GM12864 (cell line): ENCODE results near the gene PDXDC1.
A peak's percentile ranks its signal among the peaks of the same experiment; 100 is the strongest.
"Not testable (repeated sequence)": the region's sequence is repeated elsewhere in the genome, so short reads cannot be mapped to it uniquely, and the experiment has no call there.

Experiments used
- DNase-seq: peaks from one replicate; pipeline ENCODE4 v3.0.0-alpha.2; 2011; ENCODE audit warnings: low read depth
- H3K4me3 ChIP-seq: 2 replicates; pipeline ENCODE4 v1.5.1; 2011; ENCODE audit warnings: mild to moderate bottlenecking, low read depth, low read length, control low read depth
- TF ChIP-seq, protein P1 (sequence below): IDR thresholded peaks from 2 replicates; pipeline ENCODE4 v1.5.1; 2011; ENCODE audit warnings: low read depth, mild to moderate bottlenecking, moderate library complexity, low read length, control low read depth, inconsistent platforms; ENCODE audit errors: missing control alignments

The PDXDC1 gene

GRCh38 chr16:15049581-15050180, 74.9 kb downstream of the PDXDC1 start:
- TF ChIP-seq, protein P1, sequence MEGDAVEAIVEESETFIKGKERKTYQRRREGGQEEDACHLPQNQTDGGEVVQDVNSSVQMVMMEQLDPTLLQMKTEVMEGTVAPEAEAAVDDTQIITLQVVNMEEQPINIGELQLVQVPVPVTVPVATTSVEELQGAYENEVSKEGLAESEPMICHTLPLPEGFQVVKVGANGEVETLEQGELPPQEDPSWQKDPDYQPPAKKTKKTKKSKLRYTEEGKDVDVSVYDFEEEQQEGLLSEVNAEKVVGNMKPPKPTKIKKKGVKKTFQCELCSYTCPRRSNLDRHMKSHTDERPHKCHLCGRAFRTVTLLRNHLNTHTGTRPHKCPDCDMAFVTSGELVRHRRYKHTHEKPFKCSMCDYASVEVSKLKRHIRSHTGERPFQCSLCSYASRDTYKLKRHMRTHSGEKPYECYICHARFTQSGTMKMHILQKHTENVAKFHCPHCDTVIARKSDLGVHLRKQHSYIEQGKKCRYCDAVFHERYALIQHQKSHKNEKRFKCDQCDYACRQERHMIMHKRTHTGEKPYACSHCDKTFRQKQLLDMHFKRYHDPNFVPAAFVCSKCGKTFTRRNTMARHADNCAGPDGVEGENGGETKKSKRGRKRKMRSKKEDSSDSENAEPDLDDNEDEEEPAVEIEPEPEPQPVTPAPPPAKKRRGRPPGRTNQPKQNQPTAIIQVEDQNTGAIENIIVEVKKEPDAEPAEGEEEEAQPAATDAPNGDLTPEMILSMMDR, result no peak
- no peak for DNase-seq
- no peak overlapping the region for H3K4me3 ChIP-seq

DNA sequence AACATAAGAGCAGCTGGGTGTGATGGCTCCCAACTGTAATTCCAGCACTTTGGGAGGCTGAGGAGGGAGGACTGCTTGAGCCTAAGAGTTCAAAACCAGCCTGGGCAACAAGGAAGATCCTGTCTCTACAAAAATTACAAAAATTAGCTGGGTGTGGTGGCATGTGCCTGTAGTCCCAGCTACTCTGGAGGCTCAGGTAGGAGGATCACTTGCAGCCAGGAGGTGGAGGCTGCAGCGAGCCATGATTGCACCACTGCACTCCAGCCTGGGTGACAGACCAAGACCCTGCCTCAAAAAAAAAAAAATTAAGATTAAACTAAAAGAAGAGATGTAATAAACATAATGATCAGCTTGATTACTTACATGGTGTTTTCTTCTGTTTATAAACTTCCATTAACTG, 75.6 kb downstream of the PDXDC1 start:
- not testable (repeated sequence) for DNase-seq, H3K4me3 ChIP-seq

- no peak for DNase-seq
- no peak overlapping the region for H3K4me3 ChIP-seq
- TF ChIP-seq, protein P1, result no peak
Observed at GRCh38 chr16:15051387-15051951, 76.6 kb downstream of the PDXDC1 start.

DNA sequence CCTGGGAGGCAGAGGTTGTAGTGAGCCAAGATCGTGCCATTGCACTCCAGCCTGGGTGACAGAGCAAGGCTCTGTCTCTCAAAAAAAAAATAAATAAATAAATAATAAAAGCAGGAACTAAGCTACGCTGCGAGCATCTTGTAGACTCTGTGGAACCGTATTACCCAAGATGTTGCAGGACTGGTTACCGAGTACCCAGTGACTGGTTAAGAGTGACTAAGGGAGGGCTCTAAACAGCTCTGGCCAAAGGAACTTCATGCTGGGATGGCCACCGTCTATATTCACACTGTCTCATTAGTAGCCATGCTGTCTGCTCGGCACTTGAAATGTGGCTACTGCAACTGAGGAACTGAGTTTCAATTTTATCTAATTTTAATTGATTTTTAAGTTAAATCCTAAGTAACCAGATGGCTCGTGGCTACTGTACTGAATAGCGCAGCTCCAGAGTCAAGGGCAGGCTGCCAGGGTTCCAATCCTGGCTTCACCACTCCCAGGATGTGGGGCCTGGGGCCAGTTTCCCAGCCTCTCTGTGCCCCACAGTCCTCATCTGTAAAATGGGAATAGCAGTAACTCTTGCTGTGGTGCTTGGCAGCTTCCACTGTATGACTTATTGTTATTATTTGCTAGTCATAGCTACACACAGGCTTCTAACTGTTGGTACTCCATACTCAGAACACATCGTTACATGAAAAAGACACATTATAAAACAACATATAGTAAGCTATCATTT, 78.1 kb downstream of the PDXDC1 start:
- TF ChIP-seq, protein P1, result no peak
- no peak for DNase-seq

DNA sequence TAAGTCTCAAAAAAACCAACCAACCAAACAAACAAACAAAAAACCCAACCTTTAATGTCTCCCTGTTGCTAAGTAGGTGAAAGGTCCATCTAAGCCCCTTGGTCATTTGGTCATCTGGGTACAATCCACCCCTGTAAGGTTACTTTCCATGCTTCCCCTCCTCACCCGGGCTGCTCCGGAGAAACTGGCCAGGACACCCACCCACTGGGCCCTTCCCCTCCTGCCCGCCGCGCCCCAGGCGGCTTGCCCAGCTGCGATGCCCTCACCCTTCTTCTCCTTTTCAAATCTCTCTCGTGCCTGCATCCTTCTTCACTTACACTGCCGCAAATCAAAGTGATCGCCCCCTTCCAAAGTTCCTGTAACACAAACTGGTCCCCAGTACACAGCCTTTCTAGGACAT, 79.1 kb downstream of the PDXDC1 start:
- no peak for DNase-seq
- H3K4me3 ChIP-seq, result no peak overlapping the region
- TF ChIP-seq, protein P1, result no peak

More for the DNA sequence above, 78.1 kb downstream of the PDXDC1 start:
- H3K4me3 ChIP-seq, result no peak overlapping the region

- TF ChIP-seq, protein P1, result no peak
- peak overlapping the region; percentile 99 for H3K4me3 ChIP-seq
- no peak for DNase-seq
Observed at GRCh38 chr16:15054357-15055140, 79.7 kb downstream of the PDXDC1 start.
